ENCODE data around the gene BRD8.
"Not testable (repeated sequence)": the region's sequence is repeated elsewhere in the genome, so short reads cannot be mapped to it uniquely, and the experiment has no call there.

Gene BRD8, protein sequence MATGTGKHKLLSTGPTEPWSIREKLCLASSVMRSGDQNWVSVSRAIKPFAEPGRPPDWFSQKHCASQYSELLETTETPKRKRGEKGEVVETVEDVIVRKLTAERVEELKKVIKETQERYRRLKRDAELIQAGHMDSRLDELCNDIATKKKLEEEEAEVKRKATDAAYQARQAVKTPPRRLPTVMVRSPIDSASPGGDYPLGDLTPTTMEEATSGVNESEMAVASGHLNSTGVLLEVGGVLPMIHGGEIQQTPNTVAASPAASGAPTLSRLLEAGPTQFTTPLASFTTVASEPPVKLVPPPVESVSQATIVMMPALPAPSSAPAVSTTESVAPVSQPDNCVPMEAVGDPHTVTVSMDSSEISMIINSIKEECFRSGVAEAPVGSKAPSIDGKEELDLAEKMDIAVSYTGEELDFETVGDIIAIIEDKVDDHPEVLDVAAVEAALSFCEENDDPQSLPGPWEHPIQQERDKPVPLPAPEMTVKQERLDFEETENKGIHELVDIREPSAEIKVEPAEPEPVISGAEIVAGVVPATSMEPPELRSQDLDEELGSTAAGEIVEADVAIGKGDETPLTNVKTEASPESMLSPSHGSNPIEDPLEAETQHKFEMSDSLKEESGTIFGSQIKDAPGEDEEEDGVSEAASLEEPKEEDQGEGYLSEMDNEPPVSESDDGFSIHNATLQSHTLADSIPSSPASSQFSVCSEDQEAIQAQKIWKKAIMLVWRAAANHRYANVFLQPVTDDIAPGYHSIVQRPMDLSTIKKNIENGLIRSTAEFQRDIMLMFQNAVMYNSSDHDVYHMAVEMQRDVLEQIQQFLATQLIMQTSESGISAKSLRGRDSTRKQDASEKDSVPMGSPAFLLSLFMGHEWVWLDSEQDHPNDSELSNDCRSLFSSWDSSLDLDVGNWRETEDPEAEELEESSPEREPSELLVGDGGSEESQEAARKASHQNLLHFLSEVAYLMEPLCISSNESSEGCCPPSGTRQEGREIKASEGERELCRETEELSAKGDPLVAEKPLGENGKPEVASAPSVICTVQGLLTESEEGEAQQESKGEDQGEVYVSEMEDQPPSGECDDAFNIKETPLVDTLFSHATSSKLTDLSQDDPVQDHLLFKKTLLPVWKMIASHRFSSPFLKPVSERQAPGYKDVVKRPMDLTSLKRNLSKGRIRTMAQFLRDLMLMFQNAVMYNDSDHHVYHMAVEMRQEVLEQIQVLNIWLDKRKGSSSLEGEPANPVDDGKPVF

DNA sequence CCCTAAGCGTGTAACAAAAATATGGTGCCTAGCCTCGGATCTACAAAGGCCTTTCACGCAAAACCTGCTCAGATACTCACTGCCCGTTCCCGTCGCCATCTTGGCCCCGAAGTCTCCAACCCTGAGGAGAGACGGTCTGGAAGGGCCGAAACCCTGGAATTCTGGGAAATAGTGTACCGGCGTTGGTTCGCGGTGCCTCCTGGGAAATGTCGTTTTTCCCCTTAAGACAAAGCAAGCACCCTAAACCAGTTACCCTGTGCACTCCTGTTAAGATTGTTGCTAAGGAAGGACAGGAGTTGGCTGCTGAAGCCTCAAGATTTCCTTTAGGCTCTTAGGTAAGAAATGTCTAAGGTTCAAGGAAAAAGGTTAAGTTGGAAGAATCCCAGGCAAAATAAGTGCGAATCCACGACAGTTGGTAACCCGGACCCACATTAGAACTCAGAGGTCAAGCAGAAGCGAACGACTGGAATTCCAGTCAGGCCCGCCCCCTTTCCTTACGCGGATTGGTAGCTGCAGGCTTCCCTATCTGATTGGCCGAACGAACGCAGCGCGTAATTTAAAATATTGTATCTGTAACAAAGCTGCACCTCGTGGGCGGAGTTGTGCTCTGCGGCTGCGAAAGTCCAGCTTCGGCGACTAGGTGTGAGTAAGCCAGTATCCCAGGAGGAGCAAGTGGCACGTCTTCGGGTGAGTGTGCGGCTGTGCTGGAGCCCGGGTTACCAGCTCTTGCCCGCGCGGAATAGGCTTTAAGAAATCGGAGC is at the start of gene BRD8, which contains the start of gene KIF20A:
Gene BRD8, minus strand, starts transcription at position 115 of the 761 bp plus-strand sequence. Its CDS starts 16 bp downstream, at position 99.
Gene KIF20A, plus strand, starts transcription at position 597 of the 761 bp plus-strand sequence. CDS start 569 bp downstream, outside the sequence.
- peak; percentile 72 for DNase-seq (ENCODE audit: low spot score)

GRCh38 chr5:138226910-138227309 is 48.5 kb upstream of the BRD8 start:
- no peak for DNase-seq (ENCODE audit: low spot score)

DNA sequence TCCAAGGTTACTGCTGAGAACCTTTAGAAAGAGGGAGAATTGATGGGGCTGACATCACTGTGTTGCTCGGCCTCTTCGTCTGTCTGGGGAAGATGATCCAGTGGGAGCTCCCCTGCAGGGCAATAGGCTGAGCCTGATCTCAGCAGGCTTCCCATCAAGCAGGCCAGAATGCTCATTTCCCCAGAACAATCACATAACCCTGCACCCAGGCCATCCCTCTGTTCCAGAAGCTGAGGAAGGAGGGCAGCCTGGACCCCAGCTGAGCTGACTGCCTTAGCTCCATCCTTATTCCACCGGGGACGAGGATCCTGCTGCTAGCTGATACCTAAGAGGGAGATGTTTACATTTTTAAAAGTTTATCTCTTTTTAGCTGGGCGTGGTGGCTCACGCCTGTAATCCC is 46.3 kb upstream of the BRD8 start:
- DNase-seq (ENCODE audit: low spot score) = no peak

DNA sequence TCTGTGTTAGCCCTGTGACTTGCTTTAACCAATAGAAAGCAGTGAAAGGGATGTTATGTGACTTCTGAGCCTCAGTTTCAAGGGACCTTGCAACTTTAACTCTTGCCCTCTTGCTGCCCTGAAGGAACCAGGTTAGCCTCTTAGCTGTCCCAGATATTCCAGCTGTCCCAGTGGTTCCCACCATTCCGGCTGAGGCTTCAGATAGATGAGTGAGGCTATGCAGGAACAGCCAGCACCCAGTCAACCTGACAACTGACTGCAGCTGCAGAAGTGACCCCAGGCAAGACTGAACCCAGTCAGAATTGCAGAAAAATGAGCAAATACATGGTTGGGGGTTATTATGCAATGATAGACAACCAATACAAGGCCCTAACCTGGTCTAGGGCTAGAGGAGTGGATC is 45.1 kb upstream of the BRD8 start:
- DNase-seq (ENCODE audit: low spot score) = no peak

- no peak for DNase-seq (ENCODE audit: low spot score)
Observed at GRCh38 chr5:138216799-138217198, 38.4 kb upstream of the BRD8 start.

DNA sequence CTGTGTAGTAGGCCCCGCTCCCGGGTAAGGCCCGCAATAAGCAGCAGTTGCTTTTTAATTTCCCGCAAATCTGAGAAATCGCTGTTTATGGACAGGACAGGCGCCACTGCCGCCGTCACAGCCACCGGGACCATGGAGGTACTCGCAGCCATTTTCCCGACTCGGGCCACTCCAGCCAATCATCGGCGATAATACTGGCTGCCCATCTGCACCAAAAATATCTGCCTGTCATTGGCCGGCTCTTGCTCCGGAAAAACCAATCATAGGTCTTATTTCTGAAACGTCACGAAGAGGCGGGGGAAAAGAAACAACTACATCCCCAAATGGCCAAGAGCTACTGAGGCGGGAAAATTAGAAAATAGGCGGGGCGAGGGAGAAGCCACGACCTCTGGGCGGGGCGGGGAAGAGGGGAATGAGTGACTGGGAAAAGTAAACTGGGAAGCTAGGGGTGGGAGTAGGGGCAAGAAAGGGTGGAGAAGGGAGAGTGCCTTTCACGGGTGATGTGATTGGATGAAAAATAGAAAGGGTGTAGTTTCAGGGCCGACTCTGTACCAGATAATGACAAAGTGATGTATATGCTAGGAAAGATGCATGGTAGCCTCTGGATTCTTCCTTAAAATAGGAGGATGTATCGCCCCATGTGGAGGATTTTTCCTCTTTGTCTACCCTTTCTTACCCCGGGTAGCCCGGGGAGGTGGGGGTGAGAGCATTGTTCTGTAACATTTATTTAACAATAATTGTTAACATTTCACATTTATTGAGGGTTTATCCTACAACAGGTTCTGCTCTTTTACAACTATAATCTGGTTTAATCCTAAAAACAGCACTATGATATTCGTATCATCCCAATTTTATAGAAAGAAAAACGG is 35.0 kb upstream of the BRD8 start, which contains the start of gene CDC23:
Gene CDC23, minus strand, starts transcription at position 163 of the 869 bp plus-strand sequence. Its CDS starts 11 bp downstream, at position 152.
- peak; percentile 95 for DNase-seq (ENCODE audit: low spot score)

GRCh38 chr5:138212828-138213160 is 34.4 kb upstream of the BRD8 start:
- no peak for DNase-seq (ENCODE audit: low spot score)

- no peak for DNase-seq (ENCODE audit: low spot score)
Observed at GRCh38 chr5:138210985-138211384, 32.6 kb upstream of the BRD8 start.

DNA sequence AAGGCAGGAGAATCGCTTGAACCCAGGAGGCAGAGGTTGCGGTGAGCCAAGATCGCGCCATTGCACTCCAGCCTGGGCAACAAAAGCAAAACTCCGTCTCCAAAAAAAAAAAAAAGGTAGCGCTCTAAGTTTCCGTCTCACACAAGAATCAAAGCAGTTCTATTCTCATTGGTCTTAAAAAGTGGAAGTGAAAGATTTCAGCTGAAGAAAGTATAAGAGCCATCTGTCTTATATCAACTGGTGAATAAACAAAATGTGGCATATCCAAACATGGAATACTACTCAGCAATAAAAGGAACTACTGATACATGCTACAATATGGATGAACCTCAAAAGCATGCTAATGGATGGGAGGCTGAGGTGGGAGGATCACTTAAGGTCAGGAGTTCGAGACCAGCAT is 15.4 kb upstream of the BRD8 start:
- DNase-seq (ENCODE audit: low spot score) = not testable (repeated sequence)

DNA sequence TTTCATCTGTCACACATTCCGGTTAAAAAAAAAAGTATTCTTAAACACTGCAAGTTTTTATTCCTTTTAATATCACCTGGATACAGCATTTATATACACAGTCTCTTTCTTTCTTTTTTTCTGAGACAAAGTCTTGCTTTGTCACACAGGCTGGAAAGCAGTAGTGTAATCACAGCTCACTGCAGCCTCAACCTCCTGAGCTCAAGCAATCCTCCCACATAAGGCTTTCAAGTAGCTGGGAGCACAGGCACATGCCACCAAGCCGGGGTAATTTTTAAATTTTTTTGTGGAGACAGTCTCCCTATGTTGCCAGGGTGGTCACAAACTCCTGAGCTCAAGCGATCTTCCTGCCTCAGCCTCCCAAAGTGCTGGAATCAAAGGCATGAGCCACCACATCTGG is 14.4 kb upstream of the BRD8 start:
- DNase-seq (ENCODE audit: low spot score) = no peak

- no peak for DNase-seq (ENCODE audit: low spot score)
Observed at GRCh38 chr5:138188626-138189025, 10.2 kb upstream of the BRD8 start.

- DNase-seq (ENCODE audit: low spot score) = no peak
Observed at GRCh38 chr5:138186002-138186447, 7.6 kb upstream of the BRD8 start.

DNA sequence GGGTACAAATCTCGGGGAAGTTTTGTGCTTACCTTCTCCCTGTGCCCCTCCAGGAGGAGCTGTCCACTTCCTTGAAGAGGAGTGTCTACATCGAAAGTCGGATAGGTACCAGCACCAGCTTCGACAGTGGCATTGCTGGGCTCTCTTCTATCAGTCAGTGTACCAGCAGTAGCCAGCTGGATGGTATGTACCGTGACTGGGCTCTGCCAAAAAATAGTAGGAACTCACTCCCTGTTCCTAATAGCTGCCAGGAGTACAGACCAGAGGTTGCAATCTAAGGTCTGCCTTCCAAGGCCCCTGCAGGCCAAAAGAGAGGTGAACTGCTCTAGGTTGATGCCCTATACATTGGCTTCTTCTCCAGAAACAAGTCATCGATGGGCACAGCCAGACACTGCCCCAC is 4.4 kb upstream of the BRD8 start:
- DNase-seq (ENCODE audit: low spot score) = no peak

GRCh38 chr5:138180841-138181240 is 2.4 kb upstream of the BRD8 start:
- no peak for DNase-seq (ENCODE audit: low spot score)

- DNase-seq (ENCODE audit: low spot score) = peak; percentile 22
Observed at GRCh38 chr5:138180183-138180782, 1.9 kb upstream of the BRD8 start.

DNA sequence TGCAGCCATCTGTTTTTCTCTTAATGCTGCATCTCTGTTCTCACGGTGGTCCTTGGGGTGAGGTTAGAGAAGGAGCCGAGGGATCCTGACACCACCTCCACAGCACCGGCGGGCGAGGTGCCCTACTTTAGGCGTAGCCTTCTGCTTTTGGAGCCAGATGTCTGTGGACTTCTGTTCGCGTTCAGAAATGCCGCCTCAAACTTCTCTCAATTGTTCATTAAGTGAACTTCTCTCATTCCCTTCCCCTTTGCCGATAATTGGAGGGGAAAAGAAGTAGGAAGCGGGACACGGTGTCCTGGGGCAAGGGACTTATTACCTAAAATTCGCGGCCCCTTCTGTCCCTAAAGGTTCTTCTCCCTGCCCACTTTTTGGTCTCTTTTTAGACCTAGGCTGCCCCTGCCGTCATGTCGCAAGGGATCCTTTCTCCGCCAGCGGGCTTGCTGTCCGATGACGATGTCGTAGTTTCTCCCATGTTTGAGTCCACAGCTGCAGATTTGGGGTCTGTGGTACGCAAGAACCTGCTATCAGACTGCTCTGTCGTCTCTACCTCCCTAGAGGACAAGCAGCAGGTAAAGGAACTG is 937 bp upstream of the BRD8 start:
- no peak for DNase-seq (ENCODE audit: low spot score)

DNA sequence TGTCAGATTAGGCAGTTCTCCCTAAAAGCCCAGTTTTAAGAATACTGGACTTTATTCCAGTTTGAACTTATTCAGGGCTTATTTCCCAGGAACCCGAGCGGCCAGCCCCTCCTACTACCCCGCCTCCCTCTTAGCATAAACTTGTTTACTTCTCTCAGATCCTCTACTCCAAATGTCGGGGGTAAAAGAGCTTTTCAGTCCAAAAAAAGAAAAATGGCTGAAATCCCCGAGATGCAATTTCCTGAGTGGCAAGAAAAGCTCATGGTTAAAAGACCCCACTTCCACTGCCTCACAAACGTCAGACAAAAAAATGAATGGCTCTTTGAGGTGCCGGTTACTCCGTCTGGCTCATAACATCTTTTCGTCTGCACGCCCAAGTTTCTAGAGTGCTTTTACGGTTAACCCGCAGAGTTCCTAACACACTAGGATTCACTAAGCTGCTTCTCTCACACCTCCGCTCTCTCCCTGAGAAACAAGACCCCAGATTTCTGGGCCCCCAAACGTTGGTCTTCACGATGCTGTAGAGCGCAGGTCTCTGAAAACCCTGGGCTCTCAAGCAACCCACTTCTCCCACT is 402 bp downstream of the BRD8 start:
- DNase-seq (ENCODE audit: low spot score) = peak; percentile 18

DNA sequence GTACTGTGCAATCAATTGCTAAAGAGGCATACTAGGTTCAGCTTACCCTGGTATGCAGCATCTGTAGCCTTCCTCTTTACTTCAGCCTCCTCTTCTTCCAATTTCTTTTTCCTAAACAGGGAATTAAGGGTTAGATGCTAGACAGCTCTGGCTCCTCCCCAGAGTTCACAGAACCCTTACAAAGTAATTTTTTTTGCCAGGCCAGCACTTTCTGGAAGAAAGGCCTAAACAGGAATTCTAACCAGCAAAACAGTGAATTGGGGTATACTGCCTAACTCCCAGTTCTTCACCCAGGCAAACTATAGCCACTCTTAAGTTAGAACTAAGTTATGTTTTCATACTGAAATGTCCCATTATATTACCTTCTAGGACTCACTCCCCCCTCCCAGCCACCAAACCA is 8.1 kb downstream of the BRD8 start:
- no peak for DNase-seq (ENCODE audit: low spot score)

- no peak for DNase-seq (ENCODE audit: low spot score)
Observed at GRCh38 chr5:138169124-138169523, 9.3 kb downstream of the BRD8 start.

Data from HuH-7 (cell line).